VCaP (cell line): Measurements from ENCODE around the gene CNTNAP5.

Source experiments
- H3K27ac ChIP-seq: fragments of 450-650 bp; 2 replicates; pipeline ENCODE4 v1.5.1; 2017
- TF ChIP-seq, protein P1 (sequence below): fragments of 450-650 bp; conservative IDR thresholded peaks from 2 replicates; pipeline ENCODE4 v1.5.1; 2017; ENCODE audit warnings: mild to moderate bottlenecking, moderate library complexity

The CNTNAP5 gene

DNA sequence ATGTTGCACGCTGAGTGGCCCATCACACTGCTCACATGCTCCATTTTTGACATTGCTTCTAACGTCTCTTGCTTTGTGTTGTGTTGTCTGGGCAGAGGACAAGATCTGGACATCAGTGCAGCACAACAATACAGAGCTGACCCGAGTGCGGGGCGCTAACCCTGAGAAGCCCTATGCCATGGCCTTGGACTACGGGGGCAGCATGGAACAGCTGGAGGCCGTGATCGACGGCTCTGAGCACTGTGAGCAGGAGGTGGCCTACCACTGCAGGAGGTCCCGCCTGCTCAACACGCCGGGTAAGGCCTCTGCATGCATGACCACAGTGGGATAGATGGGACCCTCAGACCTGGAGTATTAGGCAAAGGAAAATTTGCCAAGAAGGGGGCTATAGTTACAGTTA lies 622.6 kb downstream of the CNTNAP5 start:
- no peak overlapping the region for H3K27ac ChIP-seq
- TF ChIP-seq, protein P1, sequence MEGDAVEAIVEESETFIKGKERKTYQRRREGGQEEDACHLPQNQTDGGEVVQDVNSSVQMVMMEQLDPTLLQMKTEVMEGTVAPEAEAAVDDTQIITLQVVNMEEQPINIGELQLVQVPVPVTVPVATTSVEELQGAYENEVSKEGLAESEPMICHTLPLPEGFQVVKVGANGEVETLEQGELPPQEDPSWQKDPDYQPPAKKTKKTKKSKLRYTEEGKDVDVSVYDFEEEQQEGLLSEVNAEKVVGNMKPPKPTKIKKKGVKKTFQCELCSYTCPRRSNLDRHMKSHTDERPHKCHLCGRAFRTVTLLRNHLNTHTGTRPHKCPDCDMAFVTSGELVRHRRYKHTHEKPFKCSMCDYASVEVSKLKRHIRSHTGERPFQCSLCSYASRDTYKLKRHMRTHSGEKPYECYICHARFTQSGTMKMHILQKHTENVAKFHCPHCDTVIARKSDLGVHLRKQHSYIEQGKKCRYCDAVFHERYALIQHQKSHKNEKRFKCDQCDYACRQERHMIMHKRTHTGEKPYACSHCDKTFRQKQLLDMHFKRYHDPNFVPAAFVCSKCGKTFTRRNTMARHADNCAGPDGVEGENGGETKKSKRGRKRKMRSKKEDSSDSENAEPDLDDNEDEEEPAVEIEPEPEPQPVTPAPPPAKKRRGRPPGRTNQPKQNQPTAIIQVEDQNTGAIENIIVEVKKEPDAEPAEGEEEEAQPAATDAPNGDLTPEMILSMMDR: no peak

DNA sequence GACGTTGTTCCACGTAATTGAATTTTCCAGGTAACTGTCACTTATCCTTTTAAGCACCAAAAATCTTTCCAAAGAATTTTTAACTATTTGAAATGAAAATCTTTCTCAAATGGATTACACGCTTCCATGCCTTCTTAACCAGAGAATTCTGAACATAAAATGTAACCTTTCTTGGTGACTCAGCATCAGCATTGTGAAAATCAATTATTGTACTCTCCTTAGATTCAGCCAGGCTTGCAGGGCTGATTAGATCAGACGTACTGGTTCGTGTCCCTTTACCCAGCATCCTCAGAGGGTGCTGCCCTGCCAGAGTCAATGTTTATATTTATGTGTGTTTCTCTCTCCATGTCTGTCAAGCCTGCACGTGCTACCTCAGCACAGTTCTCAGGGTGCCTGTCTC lies 623.9 kb downstream of the CNTNAP5 start:
- TF ChIP-seq, protein P1: no peak
- no peak overlapping the region for H3K27ac ChIP-seq

DNA sequence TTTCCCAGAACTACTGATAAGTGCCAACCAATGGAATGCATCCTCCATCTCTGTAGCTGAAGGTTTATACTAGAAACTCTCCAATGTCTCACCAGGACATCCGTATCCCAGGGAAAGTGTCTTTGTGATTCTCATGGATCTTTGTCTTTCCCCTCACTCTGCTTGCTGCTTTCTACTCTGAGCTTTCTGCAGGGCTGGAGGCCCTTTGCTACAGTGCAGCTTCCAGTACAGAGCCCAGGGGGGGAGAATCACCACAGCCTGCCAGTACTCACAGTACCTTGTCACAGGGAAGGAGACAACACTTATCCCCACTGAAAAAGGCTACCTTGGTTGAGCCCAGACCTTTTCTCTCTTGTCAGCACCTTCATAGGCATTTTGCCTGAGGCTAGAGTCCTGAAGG lies 627.0 kb downstream of the CNTNAP5 start:
- TF ChIP-seq, protein P1: no peak
- no peak overlapping the region for H3K27ac ChIP-seq

DNA sequence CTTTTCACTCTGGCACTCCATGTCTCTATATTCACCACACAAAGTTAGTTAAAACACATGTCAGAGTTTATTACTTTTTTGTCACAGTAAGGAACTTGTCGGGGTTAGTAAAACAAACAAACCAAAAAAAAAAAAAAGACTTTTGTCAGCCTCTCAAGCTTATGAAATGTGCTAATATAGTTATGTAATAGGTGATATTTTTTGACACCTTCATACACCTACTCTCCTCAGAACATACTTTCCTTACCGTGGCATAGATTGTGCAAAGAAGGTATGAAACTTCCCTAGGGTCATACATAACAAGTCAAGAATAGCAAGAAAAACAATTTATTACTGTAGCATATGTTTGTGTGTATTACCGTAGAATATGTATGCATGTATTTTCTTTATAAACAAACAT lies 633.3 kb downstream of the CNTNAP5 start:
- TF ChIP-seq, protein P1: no peak
- H3K27ac ChIP-seq: no peak overlapping the region

DNA sequence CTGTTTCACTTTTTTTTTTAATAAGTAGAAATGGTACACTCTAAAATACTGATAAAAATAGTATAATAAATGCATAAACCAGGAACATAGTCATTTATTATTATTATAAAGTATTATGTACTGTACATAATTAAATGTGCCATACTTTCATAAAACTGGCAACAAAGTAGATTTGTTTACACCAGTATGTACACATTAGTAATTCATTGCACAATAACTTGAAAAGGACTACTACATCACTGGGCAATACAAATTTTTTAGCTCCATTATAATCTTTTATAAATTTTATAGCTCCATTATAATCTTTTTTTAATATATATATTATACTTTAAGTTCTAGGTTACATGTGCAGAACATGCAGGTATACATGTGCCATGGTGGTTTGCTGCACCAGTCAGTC lies 636.5 kb downstream of the CNTNAP5 start:
- TF ChIP-seq, protein P1: no peak
- no peak overlapping the region for H3K27ac ChIP-seq

DNA sequence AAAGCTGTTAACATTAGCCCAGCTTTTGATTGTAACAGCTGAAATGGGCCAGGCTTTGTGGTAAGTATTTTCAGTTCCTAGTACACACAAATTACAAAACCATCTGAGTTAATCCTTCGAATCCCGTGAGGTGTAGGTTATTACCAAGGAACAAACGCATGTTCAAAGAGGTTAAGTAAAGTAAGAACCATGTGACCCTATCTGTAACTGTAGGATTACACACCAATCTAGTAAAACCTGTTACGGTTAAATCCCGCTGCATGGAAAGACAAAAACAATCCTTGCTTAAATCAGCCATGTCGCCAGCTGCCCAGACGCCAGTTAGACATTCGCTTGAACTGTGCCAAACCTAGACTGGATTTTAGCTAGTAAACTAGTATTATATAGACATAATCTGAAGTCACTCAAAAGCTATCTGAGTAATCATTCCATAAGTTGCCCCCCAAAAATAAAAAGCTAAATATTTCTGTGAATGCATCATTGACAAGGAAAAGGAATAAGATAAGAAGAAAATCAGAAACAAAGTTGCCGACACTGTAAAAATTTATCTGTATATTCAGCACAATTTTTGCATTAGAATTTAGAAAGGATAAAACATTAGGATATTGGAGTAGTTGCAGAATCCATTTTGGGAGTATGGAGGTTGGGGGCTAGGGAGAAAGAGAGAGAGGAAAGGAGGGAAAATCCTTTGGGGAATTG lies 638.0 kb downstream of the CNTNAP5 start:
- H3K27ac ChIP-seq: no peak overlapping the region
- TF ChIP-seq, protein P1: no peak

DNA sequence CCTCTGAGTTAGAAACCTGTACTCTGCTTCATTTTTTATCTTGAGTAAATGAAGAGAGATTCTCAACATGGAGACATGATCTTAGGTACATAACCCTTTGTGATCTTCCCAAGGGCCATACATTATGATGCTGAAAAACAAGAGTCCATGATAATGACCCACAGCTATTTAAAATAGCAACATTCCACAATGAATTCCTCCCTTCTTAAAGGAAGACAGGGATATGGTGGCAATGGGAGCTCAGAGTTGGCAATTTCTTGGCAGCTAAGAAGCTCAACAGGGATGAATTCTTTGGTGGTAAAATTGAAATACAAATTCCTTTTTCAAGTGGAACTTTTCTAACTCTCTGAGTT lies 638.5 kb downstream of the CNTNAP5 start:
- TF ChIP-seq, protein P1: no peak
- H3K27ac ChIP-seq: no peak overlapping the region
